SK-MEL-5 (cell line): Measurements from ENCODE around the gene ARMC9. TPM values are rescaled to one million over a fixed set of nuclear protein-coding genes. Genes with fewer than 3 reads are reported as not detected.
"Not testable (repeated sequence)": the region's sequence is repeated elsewhere in the genome, so short reads cannot be mapped to it uniquely, and the experiment has no call there.

Experiments used
- DNase-seq: peaks from one replicate; pipeline ENCODE4 v3.0.0-alpha.2; 2016; ENCODE audit warnings: low read depth, low spot score
- in situ Hi-C: cut with HindIII; loops from 2 replicates; pipeline ENCODE4 v1.10.0; 2016; ENCODE audit warnings: low sequenced_read_pairs, high pct_unique_total_duplicates, low pct_unique_long_range_greater_than_20kb
- total RNA-seq: library from RNA; depleted of rRNA; stranded (reverse); fragments of >200 nt; shearing (Covaris generic); gene quantifications from 2 replicates; pipeline ENCODE4 v1.2.3, GENCODE V29; 2014

The ARMC9 gene
- total RNA-seq, 1 experiment from 2014 or later: 23.0 TPM

- DNase-seq: no peak
Observed at GRCh38 chr2:231337807-231338759, 139.7 kb downstream of the ARMC9 start.

GRCh38 chr2:231339316-231339715, 140.9 kb downstream of the ARMC9 start:
- in situ Hi-C loops: no loop called here
- DNase-seq: no peak

More at GRCh38 chr2:231337807-231338759, 139.7 kb downstream of the ARMC9 start:
- in situ Hi-C loops: no loop called here

DNA sequence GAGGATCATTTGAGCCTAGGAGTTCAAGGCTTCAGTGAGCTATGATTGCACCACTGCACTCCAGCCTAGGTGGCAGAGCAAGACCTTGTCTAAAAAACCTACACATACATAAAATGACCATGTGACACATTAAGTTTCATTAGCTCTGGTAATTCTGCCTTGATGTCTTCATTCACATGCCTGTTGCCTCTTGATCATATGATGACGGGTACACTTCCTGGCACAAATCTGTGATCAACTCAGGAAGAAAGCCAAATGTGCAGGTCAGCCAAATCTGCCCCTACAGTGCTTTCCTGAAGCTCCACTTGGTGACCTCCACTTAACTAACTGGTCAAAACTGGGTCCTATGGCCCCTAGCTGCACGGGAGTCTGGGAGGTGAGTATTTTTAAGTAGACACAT, 142.7 kb downstream of the ARMC9 start:
- in situ Hi-C loops: no loop called here
- no peak for DNase-seq

GRCh38 chr2:231342061-231342711, 143.8 kb downstream of the ARMC9 start:
- DNase-seq: no peak
- in situ Hi-C loops: no loop called here

DNA sequence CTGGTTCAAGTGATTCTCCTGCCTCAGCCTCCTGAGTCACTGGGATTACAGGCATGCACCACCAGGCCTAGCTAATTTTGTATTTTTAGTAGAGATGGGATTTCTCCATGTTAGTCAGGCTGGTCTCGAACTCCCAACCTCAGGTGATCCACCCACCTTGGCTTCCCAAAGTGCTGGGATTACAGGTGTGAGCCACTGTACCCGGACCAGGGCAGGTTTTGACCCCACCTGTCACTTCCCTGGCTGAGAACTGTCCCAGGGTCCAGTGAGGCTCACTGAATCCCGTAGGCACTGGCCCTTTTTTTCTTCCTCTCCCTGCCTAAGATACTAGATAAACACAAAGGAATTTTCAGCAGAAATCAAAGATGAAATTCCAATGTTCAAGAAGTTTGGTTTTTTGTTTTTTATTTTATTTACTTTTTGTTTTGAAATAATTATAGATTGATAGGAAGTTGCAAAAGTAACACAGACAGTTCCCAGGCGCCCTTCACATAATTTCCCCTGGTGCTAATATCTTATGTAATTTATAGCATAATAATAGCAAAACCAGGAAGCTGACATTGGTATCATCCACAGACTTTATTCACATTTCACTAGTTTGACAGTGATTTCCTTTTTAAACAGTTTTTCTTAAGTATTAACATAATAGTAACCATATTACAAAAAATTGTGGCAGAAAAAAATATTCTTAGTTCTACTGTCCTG, 144.7 kb downstream of the ARMC9 start:
- no peak for DNase-seq
- in situ Hi-C loops: no loop called here

DNA sequence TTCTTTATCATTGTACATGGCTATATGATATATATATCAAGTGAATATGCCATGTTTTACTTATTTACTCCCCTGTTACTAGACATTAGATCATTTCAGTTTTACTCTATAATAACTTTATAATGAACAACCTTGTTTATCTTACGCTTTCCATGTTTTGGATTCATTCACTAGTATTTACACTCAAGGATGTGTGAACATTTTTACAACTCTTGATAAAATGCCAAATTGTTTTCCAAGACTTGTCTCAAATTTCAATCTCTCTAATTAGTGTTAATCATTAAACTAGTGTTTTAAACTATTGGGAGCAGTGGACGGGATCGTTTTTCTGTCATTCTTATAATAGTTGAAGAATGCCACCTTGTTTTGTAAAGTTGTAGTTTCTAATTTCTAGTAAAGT, 145.6 kb downstream of the ARMC9 start:
- DNase-seq: no peak
- in situ Hi-C loops: no loop called here

DNA sequence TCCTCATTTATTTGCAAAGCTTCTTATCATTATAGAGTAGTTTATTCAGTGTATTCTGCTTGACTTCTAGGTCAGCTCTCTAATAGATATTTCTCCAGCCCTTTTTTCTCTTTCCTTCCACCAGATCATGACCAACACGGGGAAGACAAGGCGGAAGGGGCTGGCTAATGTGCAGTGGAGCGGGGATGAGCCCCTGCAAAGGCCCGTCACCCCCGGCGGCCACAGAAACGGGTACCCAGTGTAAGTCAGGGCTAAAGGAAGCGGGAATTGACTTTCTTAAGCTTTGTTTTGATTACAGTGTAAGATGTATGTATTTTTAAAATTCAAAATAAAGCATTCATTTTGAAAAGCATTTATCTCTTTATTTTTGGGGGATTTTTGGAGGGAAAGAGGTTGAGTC, 146.4 kb downstream of the ARMC9 start:
- no peak for DNase-seq
- in situ Hi-C loops: no loop called here

DNA sequence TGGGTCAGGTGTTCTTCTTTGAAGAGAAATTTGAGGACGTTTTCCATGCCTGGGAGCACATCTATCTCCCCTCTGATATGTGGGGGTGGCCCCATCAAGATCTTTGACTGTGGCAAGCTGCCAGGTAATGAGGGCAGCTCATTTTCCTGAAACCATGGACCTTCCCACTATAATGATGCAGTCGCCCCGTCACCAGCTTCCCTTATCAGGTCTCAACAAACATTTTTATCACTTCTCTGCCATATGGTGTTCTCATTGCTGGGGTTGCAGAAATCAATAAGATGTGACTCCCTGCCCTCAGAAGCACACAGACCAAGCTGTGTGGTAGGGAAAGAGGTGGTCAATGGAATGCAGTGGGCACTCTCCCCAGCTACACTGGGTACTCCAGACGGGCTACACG, 148.7 kb downstream of the ARMC9 start:
- DNase-seq: no peak
- in situ Hi-C loops: no loop called here

DNA sequence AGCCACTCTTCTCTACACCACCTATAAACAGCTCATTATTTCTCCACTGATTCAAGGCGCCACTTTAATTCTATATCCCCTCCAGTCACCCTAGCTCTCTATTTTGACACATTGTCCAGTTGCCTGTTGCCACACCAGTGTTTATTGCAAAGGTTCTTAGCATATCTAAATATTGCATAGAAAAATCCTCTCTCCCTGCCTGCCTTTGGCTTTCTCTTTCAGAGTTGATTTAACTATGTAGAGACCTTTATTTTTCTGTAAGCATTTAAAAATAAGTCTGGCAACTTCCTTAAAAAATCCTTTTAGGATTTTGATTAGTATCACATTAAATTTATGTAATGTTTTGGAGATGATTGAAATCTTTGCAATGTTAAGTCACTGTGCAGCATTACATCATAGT, 149.2 kb downstream of the ARMC9 start:
- DNase-seq: no peak
- in situ Hi-C loops: no loop called here

DNA sequence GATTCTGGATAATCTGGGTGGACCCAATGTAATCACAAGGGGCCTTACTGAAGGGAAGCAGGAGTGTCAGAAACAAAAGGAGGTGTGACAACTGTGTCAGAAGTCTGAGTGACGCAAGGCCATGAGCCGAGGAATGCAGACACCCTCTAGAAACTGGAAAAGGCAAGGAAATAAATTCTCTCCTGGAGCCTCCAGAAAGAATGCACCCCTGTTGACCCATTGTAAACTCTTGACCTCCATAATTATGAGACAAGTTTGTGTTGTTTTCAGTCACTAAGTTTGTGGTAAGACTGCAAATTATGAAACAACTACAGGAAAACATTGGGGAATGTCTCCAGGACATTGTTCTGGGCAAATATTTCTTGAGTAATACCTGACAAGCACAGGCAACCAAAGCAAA, 149.7 kb downstream of the ARMC9 start:
- DNase-seq: peak; percentile 40
- in situ Hi-C loops: no loop called here

DNA sequence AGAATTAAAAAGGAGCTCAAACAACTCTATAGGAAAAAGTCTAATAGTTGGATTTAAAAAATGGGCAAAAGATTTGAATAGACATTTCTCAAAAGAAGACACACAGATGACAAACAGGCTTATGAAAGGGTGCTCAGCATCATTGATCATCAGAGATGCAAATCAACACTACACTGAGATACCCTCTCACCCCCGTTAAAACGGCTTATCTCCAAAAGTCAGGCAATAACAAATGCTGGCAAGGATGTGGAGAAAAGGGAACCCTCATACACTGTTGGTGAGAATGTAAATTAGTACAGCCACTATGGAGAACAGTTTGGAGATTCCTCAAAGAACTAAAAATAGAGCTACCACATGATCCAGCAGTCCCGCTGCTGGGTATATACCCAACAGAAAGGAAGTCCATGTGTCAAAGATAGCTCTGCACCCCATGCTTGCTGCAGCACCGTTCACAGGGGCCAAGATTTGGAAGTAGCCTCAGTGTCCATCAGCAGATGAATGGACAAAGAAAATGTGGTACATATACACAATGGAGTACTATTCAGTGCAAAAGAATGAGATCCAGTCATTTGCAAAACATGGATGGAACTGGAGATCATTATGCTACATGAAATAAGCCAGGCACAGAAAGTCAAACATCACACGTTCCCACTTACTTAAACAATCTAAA, 150.4 kb downstream of the ARMC9 start:
- peak; percentile 98 for DNase-seq
- in situ Hi-C loops: no loop called here

- DNase-seq, in situ Hi-C loops: not testable (repeated sequence)
Observed at GRCh38 chr2:231349374-231349735, 150.9 kb downstream of the ARMC9 start.

GRCh38 chr2:231351648-231352047, 153.2 kb downstream of the ARMC9 start:
- in situ Hi-C loops: no loop called here
- DNase-seq: no peak

- in situ Hi-C loops: no loop called here
- DNase-seq: no peak
Observed at GRCh38 chr2:231353469-231353868, 155.0 kb downstream of the ARMC9 start.

GRCh38 chr2:231355508-231356465, 157.4 kb downstream of the ARMC9 start:
- DNase-seq: no peak
- in situ Hi-C loops: no loop called here

- in situ Hi-C loops: no loop called here
- DNase-seq: no peak
Observed at GRCh38 chr2:231356466-231356844, 158.0 kb downstream of the ARMC9 start.

- in situ Hi-C loops: no loop called here
- DNase-seq: no peak
Observed at GRCh38 chr2:231357048-231357447, 158.6 kb downstream of the ARMC9 start.
